GM12872 (cell line): ENCODE data around the gene TNS3.

ENCODE experiments used
- TF ChIP-seq, protein P1 (sequence below): IDR thresholded peaks from 3 replicates; pipeline ENCODE4 v1.5.1; 2011; ENCODE audit warnings: low read depth, mild to moderate bottlenecking, low read length, moderate library complexity; ENCODE audit not compliant: insufficient read depth

TNS3 gene

DNA sequence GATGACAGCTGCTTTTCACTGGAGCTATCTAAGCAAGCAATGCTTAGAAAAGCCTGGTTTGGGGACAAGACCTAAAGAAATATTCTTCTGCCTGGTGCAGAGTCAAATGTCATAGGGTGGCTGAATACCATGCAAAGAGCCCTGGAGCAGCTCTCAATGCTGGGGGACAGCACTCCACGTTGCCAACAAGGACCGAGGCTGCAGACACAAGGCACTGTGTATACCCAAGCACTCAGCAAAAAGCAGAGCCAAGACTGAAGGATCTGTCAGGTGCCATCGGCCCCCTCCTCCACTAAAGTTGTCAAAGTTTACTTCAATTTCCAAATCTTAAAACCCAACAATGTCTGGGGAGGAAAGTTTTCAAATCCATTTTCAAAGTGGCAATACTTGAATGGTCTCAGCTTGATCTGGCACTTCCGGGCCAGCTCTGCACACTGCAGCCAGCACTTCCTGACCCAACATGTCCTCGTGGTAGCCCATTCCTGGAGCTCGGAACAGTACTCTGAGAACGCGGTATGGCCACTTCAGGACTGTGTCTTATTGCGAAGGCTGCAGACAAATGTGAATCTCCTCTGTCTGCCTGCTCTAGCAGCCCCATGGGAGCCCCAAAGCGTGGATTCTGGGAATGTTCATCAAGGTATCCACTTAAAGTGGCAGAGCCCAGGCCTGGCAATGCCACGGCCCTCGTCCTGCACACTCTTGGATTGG, 191.8 kb downstream of the TNS3 start:
- TF ChIP-seq, protein P1, sequence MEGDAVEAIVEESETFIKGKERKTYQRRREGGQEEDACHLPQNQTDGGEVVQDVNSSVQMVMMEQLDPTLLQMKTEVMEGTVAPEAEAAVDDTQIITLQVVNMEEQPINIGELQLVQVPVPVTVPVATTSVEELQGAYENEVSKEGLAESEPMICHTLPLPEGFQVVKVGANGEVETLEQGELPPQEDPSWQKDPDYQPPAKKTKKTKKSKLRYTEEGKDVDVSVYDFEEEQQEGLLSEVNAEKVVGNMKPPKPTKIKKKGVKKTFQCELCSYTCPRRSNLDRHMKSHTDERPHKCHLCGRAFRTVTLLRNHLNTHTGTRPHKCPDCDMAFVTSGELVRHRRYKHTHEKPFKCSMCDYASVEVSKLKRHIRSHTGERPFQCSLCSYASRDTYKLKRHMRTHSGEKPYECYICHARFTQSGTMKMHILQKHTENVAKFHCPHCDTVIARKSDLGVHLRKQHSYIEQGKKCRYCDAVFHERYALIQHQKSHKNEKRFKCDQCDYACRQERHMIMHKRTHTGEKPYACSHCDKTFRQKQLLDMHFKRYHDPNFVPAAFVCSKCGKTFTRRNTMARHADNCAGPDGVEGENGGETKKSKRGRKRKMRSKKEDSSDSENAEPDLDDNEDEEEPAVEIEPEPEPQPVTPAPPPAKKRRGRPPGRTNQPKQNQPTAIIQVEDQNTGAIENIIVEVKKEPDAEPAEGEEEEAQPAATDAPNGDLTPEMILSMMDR: no peak

DNA sequence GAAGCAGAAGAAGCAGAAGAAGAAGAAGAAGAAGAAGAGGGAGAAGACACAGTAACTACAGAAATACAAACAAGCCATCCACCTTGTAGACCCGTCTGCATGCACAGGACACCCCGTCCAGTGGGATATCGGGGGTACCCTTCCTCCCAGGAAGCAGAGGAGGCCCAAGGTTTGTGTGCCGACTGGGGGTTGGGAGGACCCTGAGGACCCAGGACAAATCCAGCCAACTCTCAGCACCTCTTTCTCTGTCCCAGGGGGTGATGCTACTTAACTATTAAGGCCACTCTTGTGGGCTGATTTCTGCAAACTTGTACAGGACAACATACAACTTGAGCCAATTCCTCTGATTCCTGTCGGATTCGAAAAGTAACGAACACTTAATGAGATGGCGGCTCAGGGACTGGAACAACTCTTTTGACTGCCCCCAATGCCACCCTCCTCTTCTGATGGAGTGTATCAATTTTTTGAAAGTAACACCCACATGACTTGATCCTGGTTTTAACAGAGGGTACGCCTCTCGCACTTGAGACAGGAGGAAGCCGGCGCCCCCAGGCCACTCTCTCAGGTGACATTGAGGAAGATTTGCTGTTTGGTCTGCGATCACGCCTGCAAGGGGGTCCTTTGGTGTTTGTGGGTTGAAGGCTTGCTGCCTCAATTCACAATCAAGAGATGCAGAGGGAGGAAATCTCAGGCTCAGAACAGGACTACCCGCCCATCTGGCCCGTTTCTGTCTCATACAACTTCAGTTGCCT, 192.6 kb downstream of the TNS3 start:
- TF ChIP-seq, protein P1: no peak

DNA sequence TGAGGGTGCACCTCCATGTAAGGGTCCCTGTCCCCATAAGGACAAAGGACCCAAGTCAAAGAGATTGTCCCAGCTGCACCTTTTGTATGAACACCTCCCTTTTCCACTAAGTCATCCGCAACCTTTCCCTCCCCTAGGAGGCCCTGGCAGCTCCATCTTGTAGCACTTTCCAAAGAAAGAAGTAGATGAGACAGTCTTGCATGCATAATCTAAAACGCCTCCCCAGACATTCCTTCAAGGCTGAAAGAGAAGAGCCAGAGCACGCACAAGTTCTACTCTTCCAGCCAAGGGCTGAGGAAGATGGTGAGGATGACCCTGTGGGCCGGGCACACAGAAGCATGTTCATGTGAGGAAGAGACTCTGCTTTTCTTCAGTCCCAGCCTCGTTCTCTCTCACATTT, 194.4 kb downstream of the TNS3 start:
- TF ChIP-seq, protein P1: no peak

DNA sequence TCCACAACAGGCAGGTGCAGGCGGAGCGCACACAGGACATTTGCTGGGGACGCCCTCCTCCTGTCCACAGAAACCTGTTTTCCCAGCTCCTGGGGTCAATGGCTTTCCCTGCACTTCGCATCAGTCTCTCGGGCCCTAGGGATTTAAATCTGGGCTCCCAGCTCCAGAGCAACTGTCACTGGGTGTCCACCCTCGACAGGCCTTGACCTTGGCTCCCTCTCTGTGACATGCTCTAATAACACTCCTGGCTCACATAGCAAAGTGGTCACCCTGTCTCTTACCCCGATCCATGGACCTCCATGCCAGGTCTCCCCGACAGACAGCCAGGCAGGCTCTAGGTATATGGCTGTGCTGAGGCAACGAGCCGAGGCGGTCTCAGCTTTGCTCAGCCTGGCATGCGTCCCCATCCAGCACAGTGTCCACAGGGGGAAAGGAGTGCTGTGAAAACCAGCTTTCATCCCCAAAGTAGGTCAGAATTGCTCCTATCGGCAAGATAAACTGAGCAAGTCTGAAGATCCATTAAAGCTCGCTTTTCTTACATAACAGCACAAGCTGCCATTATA, 195.6 kb downstream of the TNS3 start:
- TF ChIP-seq, protein P1: no peak

DNA sequence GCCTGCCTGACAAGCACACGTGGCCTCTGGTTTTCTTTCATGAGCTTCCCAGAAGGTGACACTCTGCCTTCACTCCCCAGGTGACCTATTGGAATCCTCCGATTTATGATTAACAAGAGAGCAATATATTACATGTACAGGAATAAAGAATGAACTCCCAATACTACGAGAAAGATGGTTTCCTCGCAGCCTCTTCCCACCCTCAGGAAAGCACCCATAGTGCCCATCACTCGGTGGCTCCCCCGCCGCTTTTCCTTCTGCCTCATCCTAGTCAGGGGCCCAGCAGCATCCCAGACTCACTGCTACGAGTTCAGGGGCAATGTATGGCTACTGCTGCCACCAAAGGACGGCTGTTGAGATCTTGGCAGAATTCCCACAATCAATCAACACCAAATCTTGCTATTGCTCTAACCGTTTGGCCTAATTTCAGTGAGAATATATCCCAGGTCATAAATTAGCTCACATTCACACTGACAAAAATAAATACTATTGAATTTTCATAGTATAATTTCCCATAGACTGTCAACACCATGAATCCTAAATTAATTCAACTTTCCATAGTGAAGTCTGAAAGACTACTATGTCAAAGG, 196.3 kb downstream of the TNS3 start:
- TF ChIP-seq, protein P1: no peak

DNA sequence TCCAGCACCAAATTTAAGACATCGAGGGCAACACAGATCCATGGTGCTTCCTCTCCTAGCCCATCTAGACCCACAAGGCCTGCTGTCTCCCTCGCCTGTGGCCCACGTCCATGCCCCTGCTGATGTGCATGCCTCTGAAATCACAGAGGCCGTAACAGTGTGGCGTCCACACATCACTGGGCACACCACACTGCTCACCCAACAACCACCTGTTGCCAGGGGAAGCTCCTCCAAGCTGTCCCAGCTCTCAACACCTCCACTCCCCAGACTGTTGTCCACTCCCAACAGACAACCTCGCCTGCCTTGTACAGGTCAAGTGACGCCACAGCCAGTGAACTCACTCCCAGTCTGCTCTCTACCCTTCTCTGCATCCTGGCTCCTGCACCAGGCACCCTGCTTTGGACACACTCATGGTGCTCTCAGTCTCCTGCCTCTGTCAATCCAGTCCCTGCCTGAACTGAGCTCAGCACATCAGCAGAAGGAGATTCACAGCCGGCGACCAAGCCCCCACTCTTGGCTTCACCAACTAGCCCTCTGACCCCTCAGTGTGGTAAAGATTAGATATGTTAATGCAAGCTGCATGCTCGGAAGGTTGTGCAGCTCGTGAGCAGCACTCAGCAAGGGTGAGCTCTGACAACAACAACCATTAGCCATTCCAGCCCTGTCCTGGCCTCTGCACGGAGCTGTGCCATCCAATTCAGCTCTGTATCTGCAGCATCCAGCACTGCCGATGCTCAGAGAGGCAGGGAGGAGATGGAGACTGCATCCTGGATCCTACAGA, 197.0 kb downstream of the TNS3 start:
- TF ChIP-seq, protein P1: no peak
